ENCODE measurements around the gene CCT6B. TPM values are rescaled to one million over a fixed set of nuclear protein-coding genes. Genes with fewer than 3 reads are reported as not detected.

Gene CCT6B
- polyA plus RNA-seq, 3 donors, result 0.95 to 1.8 (median 1.4) TPM

DNA sequence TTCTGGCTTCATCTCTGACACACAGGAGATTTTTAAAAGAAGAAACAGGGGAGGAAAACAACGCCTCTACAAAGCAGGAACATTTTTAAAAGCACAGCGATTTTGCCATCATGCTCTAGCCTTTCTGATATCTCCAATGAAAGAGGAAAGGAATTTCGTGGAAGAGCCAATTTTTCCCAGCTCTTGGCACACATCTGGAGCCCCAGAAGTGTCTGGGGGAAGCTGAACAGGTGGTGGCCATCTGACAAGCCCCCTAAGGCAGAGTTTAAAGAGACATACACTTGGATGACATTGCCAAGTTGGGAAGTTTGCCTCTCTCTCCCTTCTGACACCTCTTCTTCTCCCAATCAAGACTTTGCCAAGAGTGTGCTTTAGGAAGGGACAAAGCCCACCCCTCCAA, 82.1 kb downstream of the CCT6B start:
- no peak overlapping the region for H3K4me2 ChIP-seq (replicated peaks; ENCODE audit: extremely low read depth, low read length, poor library complexity, severe bottlenecking)
- H3K27me3 ChIP-seq (ENCODE audit: control insufficient read depth in 2 of 2, insufficient read depth in 2 of 2, low read length in 2 of 2), result no peaks in the 10 kb centered on the region
- no peak for TF ChIP-seq CTCF (IDR thresholded peaks at IDR 0.05)
- H3K4me1 ChIP-seq (ENCODE audit: control insufficient read depth in 1 of 2, insufficient read depth in 2 of 2, low read length in 2 of 2), result no peaks in the 10 kb centered on the region
- no peak overlapping the region for H3K27ac ChIP-seq (ENCODE audit: low read depth in 1 of 2, low read length in 2 of 2)
- no peaks in the 10 kb centered on the region for H3K36me3 ChIP-seq (replicated peaks in 1 of 2; ENCODE audit: control insufficient read depth in 1 of 2, insufficient read depth in 2 of 2, low read length in 2 of 2)
- no peak for DNase-seq
- no peaks in the 10 kb centered on the region for H3K79me2 ChIP-seq (ENCODE audit: insufficient read depth, low read length)
- Mint-ChIP-seq H3K27me3 (ENCODE audit: low read depth in 3 of 3) (peaks cover 3 to 7% (median 3%) of the 10 kb centered on the region in 3 donors), H3K4me1 (peaks cover 2% of the 10 kb centered on the region), H3K9me3 (peaks cover 0 to 6% (median 2%) of the 10 kb centered on the region in 7 donors), H3K4me3 (no peak overlapping the region), H3K27ac (no peak overlapping the region), H3K36me3 (no peaks in the 10 kb centered on the region)
- H3K9me3 ChIP-seq (replicated peaks in 1 of 2; ENCODE audit: control insufficient read depth in 1 of 2, insufficient read depth in 1 of 2, low read length in 2 of 2), result no peaks in the 10 kb centered on the region
- no CpG with 5 or more reads among the region's 3 CpGs for WGBS (ENCODE audit: insufficient coverage)
- no peak overlapping the region for H3K9ac ChIP-seq (ENCODE audit: insufficient read depth, low read length, poor library complexity, severe bottlenecking)
- intact Hi-C loops (cut with micrococcal nuclease), result no loop called here
- no peaks in the 10 kb centered on the region for H4K20me1 ChIP-seq (ENCODE audit: insufficient read depth, low read length)
- no peak overlapping the region for H3K4me3 ChIP-seq (replicated peaks in 1 of 3; ENCODE audit: low read depth in 2 of 3, low read length in 3 of 3)
- H2AFZ ChIP-seq (ENCODE audit: insufficient read depth, low read depth, low read length, poor library complexity, severe bottlenecking), result no peak overlapping the region

Other genes with a start within 250 kb of the CCT6B start
- 1 to 10 TPM; 2.1 to 4.7 (median 4.2) TPM for gene ZNF830, start 80 bp upstream of the CCT6B start, polyA plus RNA-seq
- gene LIG3, start 19.1 kb upstream of the CCT6B start, polyA plus RNA-seq, result 10 to 100 TPM in 1 of 3 donors, 1 to 10 TPM in 2; 6.0 to 14.6 (median 7.5) TPM
- 10 to 100 TPM; 16.1 to 25.1 (median 24.7) TPM for gene RFFL, start 102.2 kb upstream of the CCT6B start, polyA plus RNA-seq
- gene RAD51D, start 158.4 kb upstream of the CCT6B start, polyA plus RNA-seq, result 1 to 10 TPM; 4.4 to 6.9 (median 5.8) TPM
- not detected for gene FNDC8, start 160.2 kb upstream of the CCT6B start, polyA plus RNA-seq
- gene NLE1, start 180.8 kb upstream of the CCT6B start, polyA plus RNA-seq, result 1 to 10 TPM; 1.6 to 3.6 (median 2.2) TPM
- not detected for gene UNC45B, start 186.4 kb upstream of the CCT6B start, polyA plus RNA-seq
- not detected for gene SLC35G3, start 232.9 kb upstream of the CCT6B start, polyA plus RNA-seq

Data from CD14-positive monocyte (primary cell).